ENCODE results near the gene GDF15.
A peak's percentile ranks its signal among the peaks of the same experiment; 100 is the strongest.

GDF15 gene

GRCh38 chr19:18419195-18419698 lies 33.3 kb downstream of the GDF15 start, which contains the start of gene SSBP4:
TSS of gene SSBP4 (plus strand) at chr19:18419398. CDS start at chr19:18419649, 251 bp downstream.
- peak; percentile 98 for DNase-seq (ENCODE audit: low spot score)

DNA sequence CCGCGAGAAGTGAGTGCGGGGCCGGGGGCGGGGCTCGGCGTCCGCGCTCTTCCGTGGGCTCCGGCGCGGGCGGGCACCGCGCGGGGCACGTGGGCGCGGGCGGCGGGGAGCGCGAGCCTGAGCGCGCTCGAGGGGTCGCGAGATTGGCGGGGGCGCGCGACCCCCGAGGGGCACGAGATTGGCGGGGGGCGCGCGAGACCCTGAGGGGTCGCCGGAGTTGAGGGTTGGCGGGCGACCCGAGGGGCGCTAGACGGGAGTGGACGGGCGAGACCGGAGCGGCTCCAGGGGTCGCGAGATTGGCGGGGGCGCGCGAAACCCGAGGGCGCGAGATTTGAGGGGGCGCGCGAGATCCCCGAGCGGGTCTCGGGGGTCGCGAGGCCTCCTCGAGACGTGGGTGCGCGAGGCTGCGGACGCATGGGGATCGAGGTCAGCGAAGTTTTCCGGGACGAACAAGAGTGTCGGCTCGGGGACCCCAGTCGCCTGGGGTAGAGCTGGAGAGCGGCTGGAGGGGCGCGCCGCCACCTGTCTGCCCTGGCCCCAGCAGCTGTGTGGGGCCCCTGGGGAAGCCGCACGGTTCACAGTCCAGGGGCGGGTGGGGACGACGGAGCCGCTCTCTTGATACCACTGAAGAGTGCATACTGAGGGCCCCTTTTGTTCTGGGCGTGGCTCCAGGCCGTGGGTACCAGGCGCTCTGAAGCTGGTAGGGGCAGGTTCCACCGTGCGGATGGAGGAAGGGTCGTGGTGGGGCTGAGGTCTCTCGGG lies 33.9 kb downstream of the GDF15 start:
- DNase-seq (ENCODE audit: low spot score) = peak; percentile 82

- no peak for DNase-seq (ENCODE audit: low spot score)
These were observed 35.0 kb downstream of the GDF15 start for GRCh38 chr19:18420930-18421329.

- DNase-seq (ENCODE audit: low spot score) = no peak
These were observed 35.5 kb downstream of the GDF15 start for GRCh38 chr19:18421371-18421959.

GRCh38 chr19:18422530-18423191 lies 36.7 kb downstream of the GDF15 start:
- DNase-seq (ENCODE audit: low spot score) = no peak

GRCh38 chr19:18423258-18424020 lies 37.5 kb downstream of the GDF15 start:
- DNase-seq (ENCODE audit: low spot score) = no peak

DNA sequence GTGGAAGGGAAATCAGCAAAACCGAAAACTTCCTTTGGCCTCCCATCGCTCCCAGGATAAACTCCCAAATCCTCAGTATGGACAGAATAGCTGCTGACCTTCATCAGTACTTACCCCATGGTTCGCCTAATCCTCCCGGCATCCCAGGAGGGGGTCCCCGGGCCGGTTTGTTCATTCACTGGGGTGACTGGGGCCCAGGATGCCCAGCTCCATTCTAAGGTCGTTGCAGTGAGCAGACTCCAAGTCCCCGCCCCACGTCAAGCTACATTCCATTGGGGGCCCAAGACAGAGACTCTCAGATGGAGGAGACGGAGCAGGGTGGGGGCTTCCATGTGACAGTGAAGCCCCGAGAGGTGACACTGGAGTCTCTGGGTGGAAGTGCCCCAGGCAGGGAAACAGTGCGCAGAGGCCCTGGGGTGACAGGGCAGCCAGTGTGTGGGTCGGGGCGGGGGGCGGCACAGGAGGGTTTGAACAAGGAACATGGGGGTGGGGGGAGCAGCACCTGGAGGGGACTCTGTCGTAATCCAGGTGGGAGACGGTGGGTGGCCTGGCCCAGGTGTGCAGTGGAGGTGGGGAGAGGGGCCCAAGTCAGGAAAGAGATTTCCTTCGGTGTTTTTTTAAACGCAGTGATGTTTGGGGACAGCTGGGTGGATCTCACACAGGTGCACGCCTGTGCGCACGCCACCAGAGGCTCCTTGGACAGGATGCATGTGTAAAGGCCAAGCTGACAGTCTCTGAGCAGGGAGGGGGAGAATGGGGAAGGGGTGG lies 38.3 kb downstream of the GDF15 start:
- no peak for DNase-seq (ENCODE audit: low spot score)

DNA sequence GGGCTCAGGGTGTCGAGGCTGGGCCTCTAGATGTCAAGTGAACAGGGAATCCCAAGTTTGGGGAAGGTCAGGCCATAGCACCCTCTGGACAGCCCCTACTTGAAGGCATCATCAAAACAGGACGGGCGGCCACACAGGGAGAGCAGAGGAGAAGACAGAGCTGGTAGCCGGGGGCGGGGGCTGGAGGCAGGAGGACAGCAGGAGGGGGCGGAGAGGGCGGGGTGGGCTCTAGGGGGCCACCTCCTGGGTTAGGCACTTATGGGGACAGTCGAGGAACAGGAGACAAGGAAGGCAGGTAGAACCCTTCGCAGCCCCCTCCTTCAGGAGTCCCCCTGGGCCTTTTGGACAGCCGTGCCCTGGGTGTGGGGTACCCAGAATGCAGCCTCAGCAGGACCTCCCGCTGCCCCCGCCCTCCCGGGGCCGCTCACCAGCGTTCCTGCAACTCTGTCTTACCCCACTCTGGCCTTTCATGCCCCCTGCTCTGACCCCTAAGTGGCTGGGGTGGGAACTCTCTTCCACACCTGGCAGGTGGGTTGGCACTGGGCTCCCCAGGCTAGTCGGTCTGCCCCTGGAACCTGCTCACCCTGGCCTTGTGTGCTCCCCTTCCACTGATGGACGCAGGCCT lies 39.0 kb downstream of the GDF15 start:
- no peak for DNase-seq (ENCODE audit: low spot score)

- DNase-seq (ENCODE audit: low spot score) = no peak
These were observed 39.8 kb downstream of the GDF15 start for GRCh38 chr19:18425515-18426415.

GRCh38 chr19:18426416-18426767 lies 40.4 kb downstream of the GDF15 start:
- DNase-seq (ENCODE audit: low spot score) = no peak

- DNase-seq (ENCODE audit: low spot score) = no peak
These were observed 41.3 kb downstream of the GDF15 start for GRCh38 chr19:18427080-18427742.

DNA sequence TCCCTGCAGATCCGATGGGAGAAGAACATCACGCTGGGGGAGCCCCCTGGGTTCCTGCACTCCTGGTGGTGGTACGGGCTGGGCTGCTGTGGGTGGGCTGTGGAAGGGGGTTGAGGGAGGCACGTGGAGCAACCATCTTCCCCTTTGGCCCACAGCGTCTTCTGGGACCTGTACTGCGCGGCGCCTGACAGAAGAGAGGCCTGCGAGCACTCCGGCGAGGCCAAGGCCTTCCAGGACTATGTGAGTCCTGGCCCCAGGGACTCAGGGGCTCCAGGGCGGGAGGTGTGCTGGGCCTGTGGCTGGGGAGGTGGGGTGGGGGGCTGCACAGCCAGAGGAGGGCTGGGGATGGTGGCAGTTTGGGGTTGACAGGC lies 41.8 kb downstream of the GDF15 start:
- no peak for DNase-seq (ENCODE audit: low spot score)

- no peak for DNase-seq (ENCODE audit: low spot score)
These were observed 42.3 kb downstream of the GDF15 start for GRCh38 chr19:18428173-18428786.

DNA sequence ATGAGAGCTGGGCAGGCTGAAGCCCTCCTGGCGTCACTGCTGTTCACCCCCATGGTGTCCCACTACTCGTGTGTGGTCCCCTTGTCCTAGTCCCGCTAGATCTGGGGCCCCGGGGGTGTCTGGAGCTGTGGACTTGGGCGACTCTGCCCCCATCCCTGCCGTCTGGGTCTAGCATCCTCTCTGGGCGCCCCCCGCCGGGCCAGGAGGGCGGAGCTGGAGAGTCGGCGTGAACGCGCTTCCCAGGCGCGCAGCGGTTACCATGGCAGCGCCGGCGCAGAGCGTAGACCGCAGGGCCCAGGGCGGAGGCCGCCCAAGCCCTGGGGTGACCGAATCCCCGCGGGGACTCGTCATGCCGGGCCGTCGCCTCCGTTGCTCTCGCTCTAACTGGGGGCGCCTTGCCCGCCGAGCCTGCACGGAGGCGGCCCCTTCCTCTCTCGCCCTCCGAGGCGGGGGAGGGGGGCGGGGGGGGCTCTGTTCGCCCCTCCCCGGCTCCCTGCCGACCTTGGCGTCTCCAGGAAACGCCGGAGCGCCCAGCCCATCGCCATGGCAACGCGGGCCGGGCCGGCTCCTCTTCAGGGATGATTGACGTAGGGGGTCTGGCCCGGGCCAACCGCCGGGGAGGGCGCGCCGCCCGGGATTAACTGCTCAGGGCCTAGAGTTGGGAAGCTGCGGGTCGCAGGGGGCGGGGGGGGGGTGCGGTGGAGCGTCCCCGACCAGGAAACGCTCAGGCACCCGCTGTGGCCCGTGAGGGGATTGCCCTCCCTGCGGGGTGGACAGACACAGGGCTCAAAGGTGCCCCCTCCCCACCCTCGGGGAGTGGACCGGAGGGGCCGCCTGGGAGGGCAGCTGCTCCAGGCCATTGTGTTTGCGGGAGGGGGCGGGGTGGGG lies 43.1 kb downstream of the GDF15 start:
- no peak for DNase-seq (ENCODE audit: low spot score)

DNA sequence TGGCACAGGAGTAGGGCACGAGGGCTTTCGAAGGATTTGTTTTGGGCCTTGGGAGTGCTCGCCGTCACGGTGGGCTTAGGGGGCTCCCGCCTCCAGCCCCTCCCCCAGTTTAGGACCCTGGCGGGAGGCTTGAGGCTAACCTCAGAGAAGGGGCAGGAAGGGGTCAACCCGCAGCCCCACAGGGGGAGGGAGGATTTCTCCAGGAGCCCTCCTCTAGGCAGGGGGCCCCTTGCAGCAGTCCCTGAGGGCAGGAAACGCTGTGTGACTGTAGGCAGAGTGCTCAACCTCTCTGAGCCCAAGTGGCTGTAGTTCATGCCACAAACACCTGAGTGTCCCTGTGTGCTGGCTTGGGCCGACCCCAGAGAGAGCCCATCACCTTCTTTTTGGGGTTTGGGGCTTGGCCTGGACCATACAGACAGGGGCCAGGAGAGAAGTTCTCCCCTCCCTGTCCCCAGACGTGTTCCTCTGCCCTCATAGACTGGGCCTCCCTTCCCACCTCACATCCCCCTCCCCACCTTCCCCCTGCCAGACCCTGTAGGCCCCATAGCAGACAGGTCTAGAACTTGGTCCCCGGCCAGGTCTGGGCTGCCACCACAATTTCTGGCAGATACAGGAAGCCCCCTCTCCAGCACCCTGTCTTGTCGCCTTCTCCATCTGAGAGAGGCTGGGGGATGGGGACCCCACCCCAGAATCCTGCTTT lies 43.9 kb downstream of the GDF15 start:
- DNase-seq (ENCODE audit: low spot score) = no peak

GRCh38 chr19:18430417-18431144 lies 44.6 kb downstream of the GDF15 start:
- no peak for DNase-seq (ENCODE audit: low spot score)
